RWPE2 (cell line): ENCODE results near the gene POLR3K.

Experiments used
- ATAC-seq: fragments of 200-7000 bp; cut with Tn5 transposase; 3 replicates; pipeline ENCODE4 v1.9.1; 2021; ENCODE audit warnings: low read depth
- DNase-seq: peaks from one replicate; pipeline ENCODE4 v3.0.0-alpha.2; 2020; ENCODE audit warnings: low spot score
- H3K27ac ChIP-seq: fragments of 450-650 bp; 2 replicates; pipeline ENCODE4 v1.5.1; 2017; ENCODE audit warnings: mild to moderate bottlenecking; ENCODE audit not compliant: poor library complexity, severe bottlenecking
- H3K27me3 ChIP-seq: fragments of 250-450 bp; sonication (Bioruptor Pico); 2 replicates; pipeline ENCODE4 v1.5.1; 2021; ENCODE audit warnings: mild to moderate bottlenecking, moderate library complexity; ENCODE audit not compliant: insufficient read depth, poor library complexity, severe bottlenecking
- H3K36me3 ChIP-seq: fragments of 250-450 bp; sonication (Bioruptor Pico); 2 replicates; pipeline ENCODE4 v1.5.1; 2020; ENCODE audit warnings: low read depth, mild to moderate bottlenecking, moderate library complexity
- H3K4me1 ChIP-seq: fragments of 250-450 bp; sonication (Bioruptor Pico); 2 replicates; pipeline ENCODE4 v1.5.1; 2021; ENCODE audit warnings: mild to moderate bottlenecking, moderate library complexity; ENCODE audit not compliant: insufficient read depth, poor library complexity, severe bottlenecking
- H3K4me3 ChIP-seq: fragments of 250-450 bp; sonication (Bioruptor Pico); 2 replicates; pipeline ENCODE4 v1.5.1; 2021; ENCODE audit warnings: mild to moderate bottlenecking, moderate library complexity; ENCODE audit not compliant: severe bottlenecking
- H3K9me3 ChIP-seq: fragments of 250-450 bp; sonication (Bioruptor Pico); 2 replicates; pipeline ENCODE4 v1.5.1; 2021; ENCODE audit warnings: mild to moderate bottlenecking, moderate library complexity; ENCODE audit not compliant: severe bottlenecking
- CTCF ChIP-seq: fragments of 450-650 bp; IDR thresholded peaks from one replicate; pipeline ENCODE4 v1.5.1; 2017; ENCODE audit warnings: mild to moderate bottlenecking, moderate library complexity; ENCODE audit not compliant: poor library complexity, severe bottlenecking

POLR3K gene

GRCh38 chr16:97822-98221, 44.4 kb upstream of the POLR3K start:
- ATAC-seq (no peak), DNase-seq (no peak)
- H3K4me3 ChIP-seq: no peak overlapping the region
- no peaks in the 10 kb centered on the region for H3K27me3 ChIP-seq
- peaks cover 49% of the 10 kb centered on the region for H3K36me3 ChIP-seq
- H3K9me3 ChIP-seq: no peaks in the 10 kb centered on the region
- H3K4me1 ChIP-seq: no peaks in the 10 kb centered on the region
- TF ChIP-seq CTCF: no peak
- no peak overlapping the region for H3K27ac ChIP-seq

- Histone ChIP-seq H3K27ac (no peak overlapping the region), H3K4me1 (no peaks in the 10 kb centered on the region), H3K27me3 (no peaks in the 10 kb centered on the region), H3K4me3 (no peak overlapping the region), H3K36me3 (peaks cover 49% of the 10 kb centered on the region), H3K9me3 (no peaks in the 10 kb centered on the region)
- ATAC-seq: peak; percentile 66
- peak; percentile 87 for DNase-seq
- peak; percentile 97 for TF ChIP-seq CTCF
These were observed 43.5 kb upstream of the POLR3K start for GRCh38 chr16:96935-97381.

- no peaks in the 10 kb centered on the region for H3K4me1 ChIP-seq
- no peak overlapping the region for H3K4me3 ChIP-seq
- H3K27me3 ChIP-seq: no peaks in the 10 kb centered on the region
- H3K9me3 ChIP-seq: no peaks in the 10 kb centered on the region
- DNase-seq (no peak), ATAC-seq (no peak)
- peaks cover 54% of the 10 kb centered on the region for H3K36me3 ChIP-seq
- H3K27ac ChIP-seq: no peak overlapping the region
- TF ChIP-seq CTCF: no peak
These were observed 41.5 kb upstream of the POLR3K start for GRCh38 chr16:94918-95265.

GRCh38 chr16:92431-93339, 39.3 kb upstream of the POLR3K start:
- Histone ChIP-seq H3K27ac (no peak overlapping the region), H3K4me1 (no peaks in the 10 kb centered on the region), H3K36me3 (peaks cover 53% of the 10 kb centered on the region), H3K27me3 (no peaks in the 10 kb centered on the region), H3K9me3 (no peaks in the 10 kb centered on the region), H3K4me3 (no peak overlapping the region)
- TF ChIP-seq CTCF: no peak
- no peak for DNase-seq
- no peak; the same call in 2 of the 3 replicates for ATAC-seq

- Histone ChIP-seq H3K4me1 (no peaks in the 10 kb centered on the region), H3K27me3 (no peaks in the 10 kb centered on the region), H3K4me3 (no peak overlapping the region), H3K27ac (no peak overlapping the region), H3K9me3 (no peaks in the 10 kb centered on the region), H3K36me3 (peaks cover 55% of the 10 kb centered on the region)
- no peak for DNase-seq
- TF ChIP-seq CTCF: no peak
- no peak for ATAC-seq
These were observed 38.1 kb upstream of the POLR3K start for GRCh38 chr16:91484-91883.
